ENCODE data around the gene ASF1B. TPM values are rescaled to one million over a fixed set of nuclear protein-coding genes. Genes with fewer than 3 reads are reported as not detected.
"Not testable (repeated sequence)": the region's sequence is repeated elsewhere in the genome, so short reads cannot be mapped to it uniquely, and the experiment has no call there.

Gene ASF1B
- total RNA-seq (2014; rRNA removed; shearing (Covaris generic)) = 86.6 and 90.8 TPM in 2 replicates

GRCh38 chr19:14136509-14137281 lies at the start of gene ASF1B:
Gene ASF1B (minus strand): TSS chr19:14136589. CDS start chr19:14136456, 133 bp downstream.
- DNase-seq (ENCODE audit: low read depth) = peak; percentile 100

GRCh38 chr19:14185691-14186090 lies 49.3 kb upstream of the ASF1B start:
- not testable (repeated sequence) for DNase-seq (ENCODE audit: low read depth)

GRCh38 chr19:14185158-14185557 lies 48.8 kb upstream of the ASF1B start:
- no peak for DNase-seq (ENCODE audit: low read depth)

- DNase-seq (ENCODE audit: low read depth) = no peak
These were observed 47.5 kb upstream of the ASF1B start for GRCh38 chr19:14183741-14184350.

GRCh38 chr19:14182476-14182875 lies 46.1 kb upstream of the ASF1B start:
- DNase-seq (ENCODE audit: low read depth) = no peak

- DNase-seq (ENCODE audit: low read depth) = no peak
These were observed 45.5 kb upstream of the ASF1B start for GRCh38 chr19:14181906-14182305.

GRCh38 chr19:14181199-14181598 lies 44.8 kb upstream of the ASF1B start:
- DNase-seq (ENCODE audit: low read depth) = not testable (repeated sequence)

GRCh38 chr19:14177496-14178074 lies 41.2 kb upstream of the ASF1B start:
- no peak for DNase-seq (ENCODE audit: low read depth)

GRCh38 chr19:14175351-14175792 lies 39.0 kb upstream of the ASF1B start:
- DNase-seq (ENCODE audit: low read depth) = no peak

GRCh38 chr19:14174883-14175282 lies 38.5 kb upstream of the ASF1B start:
- DNase-seq (ENCODE audit: low read depth) = no peak

GRCh38 chr19:14168993-14169392 lies 32.6 kb upstream of the ASF1B start:
- DNase-seq (ENCODE audit: low read depth) = no peak

GRCh38 chr19:14168259-14168972 lies 32.0 kb upstream of the ASF1B start:
- no peak for DNase-seq (ENCODE audit: low read depth)

GRCh38 chr19:14167576-14168138 lies 31.3 kb upstream of the ASF1B start:
- DNase-seq (ENCODE audit: low read depth) = no peak

GRCh38 chr19:14166999-14167575 lies 30.7 kb upstream of the ASF1B start:
- no peak for DNase-seq (ENCODE audit: low read depth)

GRCh38 chr19:14165990-14166830 lies 29.8 kb upstream of the ASF1B start:
- DNase-seq (ENCODE audit: low read depth) = no peak

- no peak for DNase-seq (ENCODE audit: low read depth)
These were observed 28.5 kb upstream of the ASF1B start for GRCh38 chr19:14164724-14165493.

- DNase-seq (ENCODE audit: low read depth) = no peak
These were observed 27.7 kb upstream of the ASF1B start for GRCh38 chr19:14164082-14164481.

GRCh38 chr19:14162871-14163297 lies 26.5 kb upstream of the ASF1B start:
- no peak for DNase-seq (ENCODE audit: low read depth)

- no peak for DNase-seq (ENCODE audit: low read depth)
These were observed 24.9 kb upstream of the ASF1B start for GRCh38 chr19:14161305-14161704.
